ENCODE measurements around the gene EFCAB13.
A peak's percentile ranks its signal among the peaks of the same experiment; 100 is the strongest.

The EFCAB13 gene

DNA sequence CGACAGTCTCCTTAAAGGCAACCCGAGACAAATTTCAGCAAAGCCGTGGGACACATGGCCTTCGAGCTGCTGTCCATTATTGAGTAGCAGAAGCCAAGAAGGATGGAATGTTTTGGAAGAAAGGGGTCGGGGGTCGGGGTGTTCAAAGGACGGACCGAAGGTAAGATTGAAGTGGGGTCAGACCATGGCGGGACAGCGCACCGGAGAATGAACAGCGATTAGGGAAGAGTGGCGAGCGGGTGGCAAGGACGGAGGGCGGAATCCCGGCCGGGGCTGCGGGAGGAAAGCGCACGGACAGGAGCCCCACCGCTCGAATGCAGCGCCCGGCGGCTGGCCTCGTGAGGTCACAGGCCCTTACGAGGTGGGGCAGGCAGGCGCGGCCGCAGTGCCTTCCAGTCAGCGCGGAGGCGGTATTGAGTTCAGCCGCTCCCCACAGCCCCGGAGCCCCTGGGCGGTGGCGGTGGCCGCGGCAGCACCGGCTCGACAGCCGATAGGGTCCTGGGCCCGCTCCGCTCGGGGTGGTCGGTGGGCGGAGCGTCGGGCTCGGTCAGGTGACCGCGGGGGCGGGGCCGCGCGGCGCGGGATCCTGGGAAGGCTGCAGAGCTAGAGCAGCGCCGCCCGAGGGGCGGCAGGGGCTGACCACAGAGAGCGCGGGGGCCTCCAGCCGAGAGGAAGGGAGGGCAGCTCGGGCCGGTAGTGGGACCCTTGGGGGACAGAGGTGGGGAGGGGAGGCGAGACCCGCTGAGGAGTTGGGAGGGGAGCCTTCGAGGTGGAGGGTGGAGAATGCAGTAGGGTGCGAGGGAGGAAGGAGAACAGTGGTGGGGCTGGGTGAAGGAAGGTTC lies at the start of gene EFCAB13:
EFCAB13 (plus strand) TSS at position 574 of the 842 bp plus-strand sequence. CDS start 4,399 bp downstream, outside the sequence.
- FAIRE-seq (no peak), DNase-seq (ENCODE audit: low spot score) (peak; percentile 84)

- no peak for FAIRE-seq
Observed at GRCh38 chr17:47274319-47275069, 49.3 kb upstream of the EFCAB13 start.

GRCh38 chr17:47275245-47275984 lies 48.3 kb upstream of the EFCAB13 start:
- DNase-seq (ENCODE audit: low spot score) (peak; percentile 79), FAIRE-seq (peak; percentile 70)

More at GRCh38 chr17:47274319-47275069, 49.3 kb upstream of the EFCAB13 start:
- no peak for DNase-seq (ENCODE audit: low spot score)

DNA sequence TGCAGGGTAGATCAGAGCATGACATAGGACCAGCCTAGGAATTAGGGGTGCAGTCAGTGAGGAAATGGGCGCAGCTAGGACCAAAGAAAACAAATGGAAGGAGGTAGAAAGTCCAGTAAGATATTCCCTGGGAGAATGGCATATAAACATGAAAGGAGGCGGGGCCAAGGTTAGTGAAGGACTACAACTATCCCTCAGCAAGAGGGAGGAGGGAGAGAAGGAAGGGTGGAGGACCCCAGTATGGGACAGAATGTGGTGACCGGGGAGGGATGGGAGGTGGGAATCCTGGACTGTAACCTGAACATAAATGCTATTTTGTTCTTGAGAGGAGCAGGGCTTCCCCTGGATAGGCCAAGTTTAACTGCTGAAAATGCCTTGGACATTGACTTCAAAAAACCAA lies 47.3 kb upstream of the EFCAB13 start:
- DNase-seq (ENCODE audit: low spot score) (no peak), FAIRE-seq (no peak)

DNA sequence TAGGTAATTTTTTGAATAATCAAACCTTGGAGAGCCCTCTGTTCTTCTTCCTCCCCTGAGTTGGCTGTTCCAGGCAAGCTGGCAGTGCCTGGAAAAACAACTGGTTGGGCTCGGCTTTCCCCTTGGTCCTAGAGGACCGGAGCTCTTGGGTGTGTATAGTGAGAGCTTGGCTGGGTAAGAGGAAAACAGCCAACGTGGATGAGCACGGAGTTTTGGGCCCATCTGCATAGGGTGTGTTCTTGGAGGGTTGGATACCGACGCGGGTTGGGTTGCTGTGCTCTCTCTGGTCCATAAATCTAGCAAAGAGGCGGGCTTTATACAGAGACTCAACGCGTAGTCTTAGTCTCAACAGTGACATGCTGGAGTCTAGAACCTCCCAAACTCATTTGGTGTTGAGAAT lies 46.9 kb upstream of the EFCAB13 start:
- DNase-seq (ENCODE audit: low spot score) (peak; percentile 30), FAIRE-seq (no peak)

DNA sequence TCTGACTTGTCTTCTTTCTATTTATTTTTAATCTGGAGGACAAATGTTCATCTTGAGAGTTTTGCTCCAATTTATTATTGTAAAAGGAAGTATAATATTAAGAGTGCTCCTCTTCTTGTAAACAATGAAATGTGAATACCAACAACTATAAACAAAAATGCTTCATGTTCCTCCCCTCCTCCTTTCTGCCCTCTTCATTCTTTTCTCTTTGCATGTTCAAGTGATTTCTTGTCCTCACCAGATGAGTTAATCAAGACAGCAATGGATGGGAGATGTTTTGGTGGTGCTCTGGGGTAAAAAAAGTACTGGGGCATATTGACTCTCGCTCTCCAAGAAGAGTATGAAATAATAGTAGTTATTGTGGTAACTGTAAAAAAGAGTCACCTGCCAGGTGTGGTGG lies 45.8 kb upstream of the EFCAB13 start:
- DNase-seq (ENCODE audit: low spot score) = no peak
- no peak for FAIRE-seq

GRCh38 chr17:47278561-47278960 lies 45.2 kb upstream of the EFCAB13 start:
- FAIRE-seq (no peak), DNase-seq (ENCODE audit: low spot score) (no peak)

DNA sequence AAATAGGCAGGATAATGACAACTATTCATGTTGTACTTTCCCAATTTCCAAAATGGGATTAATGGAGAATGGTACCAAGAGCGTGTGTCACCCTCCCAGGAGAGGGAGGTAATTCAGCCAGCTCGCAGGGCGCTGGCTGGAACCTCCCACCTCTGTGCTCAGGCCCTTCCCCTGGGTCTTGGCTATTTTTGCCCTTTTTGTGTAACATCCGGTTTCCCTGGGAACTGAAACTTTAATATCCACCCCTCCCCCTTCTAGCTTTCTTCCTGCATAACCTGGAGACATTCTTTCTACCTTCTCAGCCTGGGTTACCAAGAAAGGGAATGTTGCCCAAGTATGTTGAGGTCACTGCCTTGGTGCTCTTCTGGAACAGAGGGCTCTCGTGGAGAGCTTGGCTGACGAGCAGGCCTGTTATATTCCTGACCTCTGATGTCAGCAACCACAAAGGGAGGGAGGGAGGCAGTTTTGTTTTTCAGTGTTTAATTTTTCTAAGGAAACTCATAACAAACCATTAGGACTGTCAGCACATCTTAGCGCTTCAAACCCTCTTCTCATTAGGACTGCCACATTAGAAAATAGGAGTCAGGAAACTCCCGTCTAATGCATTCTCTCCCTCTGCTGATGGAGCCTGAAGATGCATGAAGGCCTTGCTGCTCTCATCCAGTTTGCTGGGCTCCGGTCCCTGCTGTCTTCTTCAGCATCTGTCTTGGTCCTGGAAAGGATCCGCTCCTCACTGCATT lies 44.5 kb upstream of the EFCAB13 start:
- FAIRE-seq (peak; percentile 98), DNase-seq (ENCODE audit: low spot score) (peak; percentile 100)

DNA sequence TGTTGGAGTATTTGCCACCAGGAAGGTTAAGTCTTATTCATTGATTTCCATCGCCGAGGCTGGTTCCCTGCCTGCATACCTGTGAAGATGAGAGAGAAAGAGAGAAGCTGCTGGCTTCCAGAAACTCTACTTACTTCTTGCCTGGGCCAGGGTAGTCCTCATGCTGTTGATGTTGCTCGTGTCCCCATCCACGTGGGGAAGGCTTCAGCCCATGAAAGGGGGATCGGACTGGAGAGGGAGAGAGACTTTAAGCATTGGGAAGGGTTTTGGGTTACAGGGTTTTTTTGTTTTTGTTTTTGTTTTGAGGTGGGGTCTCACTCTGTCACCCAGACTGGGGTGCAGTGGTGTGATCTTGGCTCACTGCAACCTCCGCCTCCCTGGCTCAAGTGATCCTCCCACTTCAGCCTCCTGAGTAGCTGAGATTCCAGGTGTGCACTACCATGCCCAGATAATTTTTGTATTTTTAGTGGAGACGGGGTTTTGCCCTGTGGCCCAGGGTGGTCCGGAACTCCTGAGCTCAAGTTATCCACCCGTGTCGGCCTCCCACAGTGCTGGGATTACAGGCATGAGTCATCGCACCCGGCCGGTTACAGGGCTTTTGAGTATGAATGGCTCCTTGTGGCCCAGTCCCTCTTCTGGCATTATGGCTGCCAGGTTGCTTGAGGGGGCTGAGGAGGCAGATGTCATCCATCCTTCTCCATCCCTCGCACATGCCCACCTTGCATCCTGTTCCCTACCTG lies 43.5 kb upstream of the EFCAB13 start:
- peak; percentile 97 for DNase-seq (ENCODE audit: low spot score)
- peak; percentile 96 for FAIRE-seq

DNA sequence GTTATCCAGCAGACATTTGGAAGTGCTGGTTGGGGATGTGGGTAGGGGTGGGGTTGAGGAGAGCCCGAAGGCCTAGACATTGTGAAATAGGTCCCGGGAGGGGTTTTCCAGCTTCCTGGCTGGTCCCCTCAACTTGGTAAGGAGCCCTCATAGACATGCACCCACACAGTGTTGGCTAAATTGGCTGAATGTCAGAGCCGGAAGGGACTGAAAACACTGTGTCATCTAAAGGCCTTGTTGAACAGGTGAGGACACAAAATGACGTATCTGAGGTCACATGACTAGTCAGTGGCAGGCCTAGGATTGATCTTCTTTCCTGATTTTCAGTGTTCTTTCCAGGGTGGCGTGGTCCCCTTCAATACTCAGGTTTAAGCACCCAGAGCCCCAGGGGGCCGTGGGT lies 42.5 kb upstream of the EFCAB13 start:
- FAIRE-seq = no peak
- DNase-seq (ENCODE audit: low spot score) = no peak

DNA sequence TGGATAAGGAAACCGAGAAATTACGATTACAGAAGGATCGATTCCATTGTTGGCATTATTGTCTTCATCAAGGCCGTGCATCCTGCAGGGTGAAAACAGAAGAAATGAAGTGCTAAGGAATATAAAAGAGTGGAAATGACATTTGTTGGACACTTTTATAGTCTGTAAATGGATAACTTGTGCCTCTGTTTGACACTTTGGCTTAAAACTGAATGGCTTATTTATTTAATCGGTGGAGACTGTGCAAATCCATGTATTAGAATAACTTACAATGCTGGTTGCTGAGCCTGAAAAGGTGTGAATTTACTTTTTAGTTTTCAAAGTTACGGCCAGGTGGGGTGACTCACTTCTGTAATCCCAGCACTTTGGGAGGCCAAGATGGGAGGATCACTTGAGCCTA lies 38.8 kb upstream of the EFCAB13 start:
- DNase-seq (ENCODE audit: low spot score) = no peak
- no peak for FAIRE-seq

- FAIRE-seq (no peak), DNase-seq (ENCODE audit: low spot score) (no peak)
Observed at GRCh38 chr17:47286198-47286914, 37.4 kb upstream of the EFCAB13 start.

- FAIRE-seq (no peak), DNase-seq (ENCODE audit: low spot score) (no peak)
Observed at GRCh38 chr17:47287068-47287467, 36.7 kb upstream of the EFCAB13 start.

DNA sequence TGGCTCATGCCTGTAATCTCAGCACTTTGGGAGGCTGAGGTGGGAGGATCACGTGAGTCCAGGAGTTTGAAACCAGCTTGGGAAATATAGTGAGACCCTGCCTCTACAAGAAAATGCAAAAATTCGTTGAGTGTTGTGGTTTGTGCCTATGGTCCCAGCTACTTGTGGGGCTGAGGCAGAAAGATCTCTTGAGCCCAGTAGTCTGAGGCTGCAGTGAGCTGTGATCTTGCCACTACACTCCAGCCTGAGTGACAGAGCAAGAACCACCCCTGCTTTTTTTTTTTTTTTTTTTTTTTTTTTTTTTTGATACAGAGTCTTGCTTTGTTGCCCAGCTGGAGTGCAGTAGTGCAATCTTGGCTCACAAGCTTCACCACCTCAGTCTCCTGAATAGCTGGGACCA lies 36.1 kb upstream of the EFCAB13 start:
- DNase-seq (ENCODE audit: low spot score) (no peak), FAIRE-seq (no peak)

DNA sequence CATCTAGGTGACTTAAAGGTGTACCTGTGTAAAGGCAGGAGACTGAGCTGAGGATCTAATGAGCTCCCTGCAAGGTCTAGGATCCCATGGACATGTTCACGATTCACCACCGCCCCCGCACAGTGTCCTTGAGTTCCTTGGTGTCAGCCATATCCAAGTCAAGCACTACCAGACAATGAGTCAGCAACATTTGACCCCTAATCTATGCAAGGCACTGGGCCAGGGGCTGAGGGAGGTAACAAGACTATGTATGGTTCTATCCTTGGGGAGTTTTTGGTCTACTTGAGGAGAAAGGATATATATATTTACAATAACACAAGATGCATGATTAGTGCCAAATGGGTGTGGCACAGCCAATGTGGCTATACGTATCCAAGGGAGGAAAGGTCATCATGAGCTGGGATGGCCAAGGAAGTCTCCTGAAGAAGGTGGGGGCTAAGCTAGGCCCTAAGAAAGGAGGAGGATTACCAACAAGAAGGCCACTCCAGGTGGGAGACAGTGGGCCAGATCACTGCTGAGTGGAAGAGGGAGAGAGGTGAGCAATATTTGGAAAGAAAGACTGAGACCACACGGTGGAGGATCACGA lies 35.1 kb upstream of the EFCAB13 start:
- FAIRE-seq = no peak

GRCh38 chr17:47289302-47289701 lies 34.5 kb upstream of the EFCAB13 start:
- no peak for FAIRE-seq

More for the DNA sequence above, 35.1 kb upstream of the EFCAB13 start:
- no peak for DNase-seq (ENCODE audit: low spot score)

GRCh38 chr17:47290870-47291241 lies 32.9 kb upstream of the EFCAB13 start:
- no peak for FAIRE-seq
- DNase-seq (ENCODE audit: low spot score) = no peak

More at GRCh38 chr17:47289302-47289701, 34.5 kb upstream of the EFCAB13 start:
- no peak for DNase-seq (ENCODE audit: low spot score)

- FAIRE-seq = no peak
- DNase-seq (ENCODE audit: low spot score) = no peak
Observed at GRCh38 chr17:47291242-47291873, 32.4 kb upstream of the EFCAB13 start.

DNA sequence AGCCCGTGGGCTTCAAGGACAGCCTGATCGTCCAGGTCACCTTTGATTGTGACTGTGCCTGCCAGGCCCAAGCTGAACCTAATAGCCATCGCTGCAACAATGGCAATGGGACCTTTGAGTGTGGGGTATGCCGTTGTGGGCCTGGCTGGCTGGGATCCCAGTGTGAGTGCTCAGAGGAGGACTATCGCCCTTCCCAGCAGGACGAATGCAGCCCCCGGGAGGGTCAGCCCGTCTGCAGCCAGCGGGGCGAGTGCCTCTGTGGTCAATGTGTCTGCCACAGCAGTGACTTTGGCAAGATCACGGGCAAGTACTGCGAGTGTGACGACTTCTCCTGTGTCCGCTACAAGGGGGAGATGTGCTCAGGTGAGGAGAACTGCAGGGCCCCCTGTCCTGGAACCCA lies 31.5 kb upstream of the EFCAB13 start:
- FAIRE-seq = no peak
- no peak for DNase-seq (ENCODE audit: low spot score)

Data from RCC 7860 (cell line).